ENCODE results near the gene ZFP57. TPM values are rescaled to one million over a fixed set of nuclear protein-coding genes. Genes with fewer than 3 reads are reported as not detected.
A peak's percentile ranks its signal among the peaks of the same experiment; 100 is the strongest.

Gene ZFP57
- total RNA-seq, 1 donor from 2014 or later = not detected

- no peak for DNase-seq (ENCODE audit: extremely low spot score, unreplicated experiment)
- Mint-ChIP-seq H3K36me3 (peaks cover 46% of the 10 kb centered on the region), H3K4me3 (peak overlapping the region; percentile 2), H3K4me1 (ENCODE audit: unreplicated experiment) (peaks cover 41% of the 10 kb centered on the region), H3K27me3 (peaks cover 28% of the 10 kb centered on the region), H3K9me3 (no peaks in the 10 kb centered on the region), H3K27ac (no peak overlapping the region)
- TF ChIP-seq CTCF (conservative IDR thresholded peaks at IDR 0.05) = no peak
Measured at GRCh38 chr6:29625337-29625930, 55.5 kb downstream of the ZFP57 start.

GRCh38 chr6:29624520-29624961 lies 56.4 kb downstream of the ZFP57 start:
- peaks cover 23% of the 10 kb centered on the region for H3K27me3 Mint-ChIP-seq
- TF ChIP-seq CTCF (conservative IDR thresholded peaks at IDR 0.05) = no peak
- H3K9me3 Mint-ChIP-seq = no peaks in the 10 kb centered on the region
- H3K27ac Mint-ChIP-seq = no peak overlapping the region
- peak overlapping the region; percentile 9 for H3K4me3 Mint-ChIP-seq
- no peak for DNase-seq (ENCODE audit: extremely low spot score, unreplicated experiment)
- peaks cover 32% of the 10 kb centered on the region for H3K4me1 Mint-ChIP-seq (ENCODE audit: unreplicated experiment)
- peaks cover 47% of the 10 kb centered on the region for H3K36me3 Mint-ChIP-seq

Other genes starting within 250 kb of the ZFP57 start
- not detected in 2 replicates for gene OR10C1, start 241.8 kb downstream of the ZFP57 start, total RNA-seq (ENCODE audit: low replicate concordance)
- not detected in 2 replicates for gene OR11A1, start 224.1 kb downstream of the ZFP57 start, total RNA-seq (ENCODE audit: low replicate concordance)
- not detected in 2 replicates for gene OR2H1, start 224.0 kb downstream of the ZFP57 start, total RNA-seq (ENCODE audit: low replicate concordance)
- gene MAS1L, start 193.2 kb downstream of the ZFP57 start, total RNA-seq (ENCODE audit: low replicate concordance) = not detected in 2 replicates
- 12.6 and 24.6 TPM in 2 replicates for gene UBD, start 121.4 kb downstream of the ZFP57 start, total RNA-seq (ENCODE audit: low replicate concordance)
- gene OR2H2, start 96.0 kb downstream of the ZFP57 start, total RNA-seq (ENCODE audit: low replicate concordance) = not detected in 2 replicates
- 26.6 and 71.7 TPM in 2 replicates for gene GABBR1, start 48.0 kb downstream of the ZFP57 start, total RNA-seq (ENCODE audit: low replicate concordance)
- not detected in 2 replicates for gene MOG, start 24.1 kb downstream of the ZFP57 start, total RNA-seq (ENCODE audit: low replicate concordance)
- 2.8 and 13.2 TPM in 2 replicates for gene HLA-F, start 42.3 kb upstream of the ZFP57 start, total RNA-seq (ENCODE audit: low replicate concordance)
- gene HLA-G, start 146.7 kb upstream of the ZFP57 start, total RNA-seq (ENCODE audit: low replicate concordance) = 4.6 and 8.3 TPM in 2 replicates

All from type B pancreatic cell (in vitro differentiated cells).